ENCODE data around the gene NOPCHAP1.
A peak's percentile ranks its signal among the peaks of the same experiment; 100 is the strongest.
"Not testable (repeated sequence)": the region's sequence is repeated elsewhere in the genome, so short reads cannot be mapped to it uniquely, and the experiment has no call there.

Gene NOPCHAP1, protein sequence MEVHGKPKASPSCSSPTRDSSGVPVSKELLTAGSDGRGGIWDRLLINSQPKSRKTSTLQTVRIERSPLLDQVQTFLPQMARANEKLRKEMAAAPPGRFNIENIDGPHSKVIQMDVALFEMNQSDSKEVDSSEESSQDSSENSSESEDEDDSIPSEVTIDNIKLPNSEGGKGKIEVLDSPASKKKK

DNA sequence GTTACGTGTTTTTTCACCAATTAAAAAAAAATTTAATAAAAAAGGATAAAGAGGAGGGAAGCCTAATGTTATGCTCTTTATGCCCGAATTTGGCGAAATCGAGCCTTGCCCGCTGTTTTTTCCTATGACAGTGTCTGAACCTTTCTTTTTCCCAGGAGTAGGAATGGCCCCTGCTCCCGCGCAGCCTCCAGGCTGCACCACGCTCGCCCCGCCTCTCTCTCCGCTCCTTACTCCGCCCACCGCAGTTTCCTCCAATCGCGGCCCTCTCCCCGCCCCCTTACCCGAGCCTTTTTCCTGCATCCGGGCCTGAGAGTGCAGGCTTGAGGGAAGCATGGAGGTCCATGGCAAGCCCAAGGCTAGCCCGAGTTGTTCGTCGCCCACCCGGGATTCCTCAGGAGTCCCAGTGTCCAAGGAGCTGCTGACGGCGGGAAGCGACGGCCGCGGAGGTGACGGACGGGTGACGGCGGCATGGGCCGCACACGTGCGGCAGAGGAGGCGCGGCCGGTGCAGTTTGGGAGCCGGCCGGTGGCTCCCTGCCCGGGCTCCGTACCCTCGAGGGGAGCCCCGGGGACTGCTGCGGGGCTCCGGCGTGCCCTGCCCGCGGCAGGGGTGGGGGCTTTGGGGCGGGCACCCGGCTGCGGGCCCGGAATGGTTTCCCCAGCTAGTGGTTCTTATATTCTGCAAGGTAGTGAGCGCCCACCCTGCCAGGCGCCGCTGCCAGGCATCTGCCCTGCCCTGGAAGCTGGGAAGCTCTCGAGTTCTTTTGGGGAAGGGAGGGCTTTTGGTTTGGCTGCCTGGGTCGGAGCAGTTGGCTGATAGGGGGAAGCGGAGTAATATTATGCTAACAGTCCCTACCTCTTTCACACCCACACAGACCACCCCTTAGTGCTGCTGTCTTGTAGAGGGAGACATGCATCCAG, at the start of gene NOPCHAP1:
Gene NOPCHAP1, plus strand, starts transcription at position 295 of the 920 bp plus-strand sequence. Its CDS starts 37 bp downstream, at position 332.
- DNase-seq = peak; percentile 87

DNA sequence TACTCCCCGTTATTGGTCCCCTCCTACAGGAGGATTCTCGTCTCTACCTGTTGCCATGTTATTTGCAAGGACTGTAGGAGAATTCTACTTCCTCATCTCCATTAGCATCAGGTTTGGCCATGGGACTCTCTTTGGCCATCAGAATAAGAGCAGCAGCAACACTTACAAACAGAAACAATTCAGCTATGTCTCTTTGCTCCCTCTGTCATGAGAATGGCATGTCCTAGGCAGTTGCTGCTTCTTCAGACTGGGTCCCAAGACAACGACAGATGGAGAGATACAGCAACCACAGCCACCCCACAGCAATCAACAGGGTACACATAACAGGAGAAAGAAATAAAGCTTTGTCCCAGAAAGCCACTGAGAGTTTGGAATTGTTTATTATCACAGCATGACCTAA, 47.7 kb upstream of the NOPCHAP1 start:
- no peak for DNase-seq

DNA sequence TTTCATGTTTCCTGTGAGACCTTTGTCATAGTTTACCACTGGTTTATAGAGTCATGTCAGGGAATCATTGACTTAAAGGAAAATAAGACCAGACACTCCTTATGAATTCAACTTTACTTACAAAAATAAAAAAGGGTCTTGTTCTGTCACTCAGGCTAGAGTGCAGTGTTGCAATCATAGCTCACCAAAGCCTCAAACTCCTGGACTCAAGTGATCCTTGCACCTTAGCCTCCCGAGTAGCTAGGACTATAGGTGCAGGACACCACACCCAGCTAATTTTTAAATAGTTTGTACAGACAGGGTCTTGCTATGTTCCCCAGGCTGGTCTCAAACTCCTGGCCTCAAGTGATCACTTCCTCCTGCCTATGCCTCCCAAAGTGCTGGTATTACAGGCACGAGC, 47.0 kb upstream of the NOPCHAP1 start:
- no peak for DNase-seq

DNA sequence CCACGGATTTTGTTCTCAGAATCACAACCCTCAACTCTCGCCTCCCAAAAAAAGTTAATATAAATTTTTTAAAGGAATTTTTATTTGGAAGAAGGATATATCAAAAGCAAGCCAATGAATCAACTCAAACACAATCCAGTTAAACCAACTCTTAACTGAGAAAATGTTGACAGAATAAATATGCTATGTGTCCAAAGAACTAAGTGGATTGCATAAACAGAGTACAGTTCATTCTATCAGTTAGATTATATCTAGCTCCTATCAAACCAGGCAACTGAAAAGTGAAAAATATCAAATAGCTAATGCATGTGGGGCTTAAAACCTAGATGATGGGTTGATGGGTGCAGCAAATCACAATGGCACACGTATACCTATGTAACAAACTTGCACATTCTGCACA, 44.7 kb upstream of the NOPCHAP1 start:
- no peak for DNase-seq

DNA sequence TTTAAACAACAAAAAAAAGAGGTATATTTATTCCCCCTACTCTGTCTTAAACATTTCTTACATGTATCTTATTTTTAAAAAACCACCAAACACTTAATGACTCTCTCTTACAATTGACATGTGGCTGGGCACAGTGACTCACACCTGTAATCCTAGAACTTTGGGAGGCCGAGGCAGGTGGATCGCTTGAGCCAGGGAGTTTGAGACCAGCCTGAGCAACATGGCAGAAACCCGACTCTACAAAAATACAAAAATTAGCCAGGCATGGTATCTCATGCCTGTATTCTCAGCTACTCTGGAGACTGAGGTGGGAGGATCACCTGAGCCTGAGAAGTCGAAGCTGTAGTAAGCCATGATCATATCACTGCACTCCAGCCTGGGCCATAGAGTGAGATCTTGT, 44.0 kb upstream of the NOPCHAP1 start:
- DNase-seq = no peak

DNA sequence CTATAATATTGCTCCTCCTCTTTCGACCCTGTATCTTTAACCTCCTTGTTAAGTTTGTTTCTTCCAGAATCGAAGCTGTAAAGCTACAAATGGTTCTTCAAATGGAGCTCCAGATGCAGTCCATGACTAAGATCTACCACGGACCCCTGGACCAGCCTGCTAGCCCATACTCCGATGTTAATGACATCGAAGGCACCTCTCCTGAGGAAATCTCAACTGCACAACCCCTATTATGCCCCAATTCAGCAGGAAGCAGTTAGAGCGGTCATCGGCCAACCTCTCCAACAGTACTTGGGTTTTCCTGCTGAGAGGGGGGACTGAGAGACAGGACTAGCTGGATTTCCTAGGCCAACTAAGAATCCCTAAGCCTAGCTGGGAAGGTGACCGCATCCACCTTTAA, 42.7 kb upstream of the NOPCHAP1 start:
- not testable (repeated sequence) for DNase-seq

DNA sequence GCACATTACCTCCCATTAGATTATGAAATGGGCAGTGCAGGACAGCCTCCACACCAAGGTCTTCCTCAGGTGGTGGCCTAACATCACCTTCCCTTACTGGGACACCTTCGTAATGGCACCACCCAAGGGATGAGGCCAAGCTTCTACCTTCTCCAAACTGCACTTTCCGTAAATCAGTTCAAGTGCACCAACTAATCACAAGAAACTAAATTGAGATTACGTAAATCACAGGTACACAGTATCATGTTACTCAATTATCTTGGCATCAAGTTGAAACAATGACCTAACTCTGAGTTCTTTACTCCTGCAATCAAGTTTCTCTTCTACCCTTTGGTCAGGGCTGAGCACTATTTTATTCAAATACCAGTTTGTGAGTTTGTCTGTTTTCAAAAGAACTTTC, 41.9 kb upstream of the NOPCHAP1 start:
- no peak for DNase-seq

DNA sequence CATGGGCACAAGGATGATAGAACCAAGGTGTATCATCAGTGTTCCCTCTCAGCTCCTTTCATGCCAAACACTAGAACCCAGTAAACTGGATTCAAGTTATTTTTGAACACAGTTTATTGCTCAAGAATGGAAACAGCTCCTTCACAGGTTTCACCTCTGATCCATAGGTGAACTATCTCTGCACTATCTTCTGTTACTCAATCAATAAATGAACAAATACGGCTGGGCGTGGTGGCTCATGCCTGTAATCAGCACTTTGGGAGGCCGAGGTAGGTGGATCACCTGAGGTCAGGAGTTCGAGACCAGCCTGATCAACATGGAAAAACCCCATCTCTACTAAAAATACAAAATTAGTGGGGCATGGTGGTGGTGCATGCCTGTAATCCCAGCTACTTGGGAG, 37.4 kb upstream of the NOPCHAP1 start:
- not testable (repeated sequence) for DNase-seq

DNA sequence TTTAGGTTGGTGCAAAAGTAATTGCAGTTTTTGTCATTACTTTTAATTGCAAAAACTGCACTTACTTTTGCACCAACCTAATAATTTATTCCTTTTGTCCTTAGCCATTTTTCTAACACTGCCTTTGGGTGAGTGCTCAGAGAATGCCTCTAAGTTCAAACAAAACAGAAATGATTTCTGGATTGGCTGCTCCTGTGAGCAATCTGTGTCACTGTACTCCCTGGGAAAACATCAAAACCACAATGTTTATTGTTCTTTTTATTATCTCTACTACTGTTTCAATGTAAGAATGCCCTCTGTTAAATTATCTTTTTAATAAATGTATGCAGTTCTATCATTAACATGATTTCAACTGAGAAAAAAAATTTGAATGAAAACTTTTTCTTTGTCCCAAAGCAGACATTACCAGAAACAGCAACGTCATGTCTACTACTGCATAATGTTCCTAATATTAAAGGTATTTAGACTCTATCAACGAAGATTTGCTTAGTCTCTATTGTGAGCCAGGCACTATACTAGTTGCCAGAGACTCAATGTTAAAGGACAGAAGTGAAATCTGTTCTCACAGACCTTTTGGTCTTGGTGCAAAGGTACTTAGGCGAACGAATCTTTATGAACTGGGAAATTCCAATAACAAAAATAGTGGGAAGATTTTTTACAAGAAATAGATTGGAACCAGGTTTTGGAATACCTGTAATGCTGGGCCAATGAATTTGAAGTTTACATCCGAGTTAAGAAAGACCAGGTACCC, 34.2 kb upstream of the NOPCHAP1 start:
- no peak for DNase-seq

DNA sequence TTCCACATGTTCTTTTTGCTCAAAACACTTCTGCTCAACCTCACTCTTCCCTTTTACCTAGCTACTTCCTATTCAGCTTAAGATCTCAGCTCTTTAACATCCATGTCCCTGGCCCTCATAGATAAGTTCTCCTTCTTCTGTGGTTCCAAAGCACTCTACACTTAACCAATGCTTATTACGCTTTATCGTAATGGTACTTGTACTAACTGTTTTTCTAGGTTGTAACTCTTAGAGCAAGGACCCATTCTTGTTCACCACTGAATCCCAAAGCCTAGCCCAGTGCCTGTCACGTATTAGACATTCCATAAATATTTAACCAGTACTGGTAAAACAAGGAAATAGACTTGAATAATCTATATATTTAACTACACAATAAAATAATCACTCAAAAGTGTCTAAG, 33.3 kb upstream of the NOPCHAP1 start:
- DNase-seq = no peak

DNA sequence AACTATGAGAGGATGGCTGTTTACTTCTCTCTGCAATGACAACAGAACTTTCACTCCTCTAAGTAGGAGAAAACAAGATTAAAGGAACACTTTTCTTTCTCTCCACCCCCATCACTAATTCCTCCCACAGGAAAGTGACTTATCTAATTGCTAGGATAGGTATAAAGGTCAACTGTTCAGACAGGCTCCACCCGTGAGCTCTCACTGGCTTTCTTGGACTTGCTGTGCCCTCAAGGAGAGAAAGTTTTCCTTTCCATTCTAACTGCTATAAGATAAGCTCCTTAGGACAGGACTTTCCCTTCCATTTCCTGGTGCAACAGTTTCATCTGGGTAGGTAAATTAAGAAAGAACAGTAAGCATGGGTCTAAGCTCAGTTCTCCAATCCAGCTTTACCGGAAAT, 32.8 kb upstream of the NOPCHAP1 start:
- no peak for DNase-seq

DNA sequence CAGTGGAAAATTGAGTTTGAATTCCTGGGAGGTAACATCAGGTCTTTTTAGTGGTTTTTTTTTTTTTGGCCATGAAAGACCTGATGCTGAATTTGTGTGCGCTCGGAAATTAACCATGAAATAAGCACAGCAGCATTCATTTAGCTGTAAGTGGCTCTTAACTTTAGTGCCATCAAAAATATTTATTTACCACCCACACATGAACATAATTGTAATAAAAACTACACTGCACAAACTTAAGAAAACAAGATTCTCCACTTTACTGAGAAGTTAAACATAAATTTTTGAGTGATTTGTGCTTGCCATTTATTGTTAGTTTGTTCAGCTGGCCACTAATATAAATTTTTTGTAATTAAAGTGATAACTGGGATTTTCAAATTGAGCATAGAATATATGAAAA, 30.4 kb upstream of the NOPCHAP1 start:
- DNase-seq = no peak

DNA sequence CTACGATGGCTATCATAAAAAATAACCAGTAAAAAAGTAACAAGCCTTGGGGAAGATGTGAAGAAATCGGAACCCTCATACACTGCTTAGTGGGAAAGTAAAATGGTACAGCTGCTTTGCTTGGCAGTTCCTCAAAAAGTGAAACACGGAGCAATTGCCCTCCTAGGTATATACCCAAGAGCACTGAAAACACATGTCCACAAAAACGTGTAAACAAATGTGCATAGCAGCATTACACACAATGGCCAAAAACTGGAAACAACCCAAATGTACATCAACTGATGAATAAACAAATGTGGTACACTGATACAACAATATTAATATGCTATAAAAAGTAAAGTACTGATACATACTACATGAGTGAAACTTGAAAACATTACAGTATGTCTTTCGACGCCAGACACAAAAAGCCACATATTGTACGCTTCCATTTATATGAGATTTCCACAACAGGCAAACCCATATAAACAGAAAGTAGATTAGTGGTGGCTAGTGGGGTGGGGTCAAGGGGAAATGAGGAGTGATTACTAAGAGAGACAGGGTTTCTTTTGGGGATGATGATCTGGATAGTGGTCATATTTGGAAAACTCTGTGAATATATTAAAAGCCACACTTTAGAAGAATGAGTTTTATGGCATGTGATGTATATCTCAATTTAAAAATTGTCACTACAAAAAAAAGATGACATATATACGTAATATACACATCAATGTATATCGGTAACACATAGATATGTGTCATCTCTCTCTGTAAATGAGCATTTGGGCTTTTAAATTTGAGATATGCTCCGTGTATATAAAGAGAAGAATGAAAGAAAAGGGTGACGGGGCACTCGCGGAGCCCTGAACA, 29.0 kb upstream of the NOPCHAP1 start:
- no peak for DNase-seq

DNA sequence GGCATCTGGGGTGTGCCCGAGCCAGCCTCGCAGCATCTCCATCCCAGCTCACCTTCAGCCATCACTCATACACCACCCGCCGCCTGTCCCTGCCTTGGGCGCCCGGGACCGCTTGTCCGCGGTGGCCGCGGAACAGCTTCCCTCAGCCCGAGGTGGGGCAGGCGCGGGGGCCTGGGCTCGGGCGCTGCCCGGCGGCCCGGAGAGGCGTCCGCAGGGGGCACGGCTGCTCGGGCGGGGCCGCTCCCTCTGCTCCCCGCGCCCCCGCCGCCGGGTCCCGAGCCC, 28.5 kb upstream of the NOPCHAP1 start:
- no peak for DNase-seq

DNA sequence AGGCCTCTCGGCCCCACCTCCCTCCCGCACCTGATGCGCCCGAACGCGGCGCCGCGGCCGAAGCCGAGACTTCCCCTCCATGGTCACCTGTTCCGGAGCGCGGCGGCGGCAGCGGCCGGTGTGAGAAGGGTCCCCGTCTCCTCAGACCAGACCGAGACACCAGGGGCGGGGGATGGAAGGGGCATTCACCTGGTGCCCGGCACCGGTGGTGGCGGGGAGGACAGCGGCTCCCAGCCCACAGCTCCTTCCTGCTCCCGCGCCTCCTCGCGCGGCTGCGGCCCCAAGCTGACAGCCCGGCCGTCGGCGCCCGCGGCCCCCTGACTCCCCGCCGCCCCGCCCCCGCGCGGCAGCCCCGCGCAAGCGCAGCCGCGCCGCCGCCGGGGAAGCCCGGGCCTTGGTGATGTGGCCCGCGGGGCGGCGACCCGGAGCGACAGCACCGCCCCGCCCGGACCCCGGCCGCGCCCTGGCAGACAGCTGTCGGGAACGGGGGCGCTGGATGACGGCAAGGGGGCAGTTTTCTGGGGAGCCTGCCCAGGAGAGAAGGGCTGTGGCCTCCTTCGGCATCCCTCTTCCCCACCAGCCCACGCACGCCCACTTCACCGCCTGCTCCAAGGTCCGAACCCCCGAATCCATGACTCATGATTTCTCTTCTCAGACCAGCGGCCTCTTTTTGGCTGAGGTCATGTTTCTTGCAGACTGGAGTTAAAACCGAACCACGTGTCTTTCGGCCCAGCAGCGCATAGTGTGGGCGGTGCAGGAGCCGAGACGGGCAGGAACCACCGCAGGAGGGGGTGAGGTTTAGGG, 27.9 kb upstream of the NOPCHAP1 start, which contains the start of gene SLC41A2:
Gene SLC41A2, minus strand, starts transcription at position 290 of the 804 bp plus-strand sequence. CDS start 29,763 bp downstream, outside the sequence.
- DNase-seq = peak; percentile 72

DNA sequence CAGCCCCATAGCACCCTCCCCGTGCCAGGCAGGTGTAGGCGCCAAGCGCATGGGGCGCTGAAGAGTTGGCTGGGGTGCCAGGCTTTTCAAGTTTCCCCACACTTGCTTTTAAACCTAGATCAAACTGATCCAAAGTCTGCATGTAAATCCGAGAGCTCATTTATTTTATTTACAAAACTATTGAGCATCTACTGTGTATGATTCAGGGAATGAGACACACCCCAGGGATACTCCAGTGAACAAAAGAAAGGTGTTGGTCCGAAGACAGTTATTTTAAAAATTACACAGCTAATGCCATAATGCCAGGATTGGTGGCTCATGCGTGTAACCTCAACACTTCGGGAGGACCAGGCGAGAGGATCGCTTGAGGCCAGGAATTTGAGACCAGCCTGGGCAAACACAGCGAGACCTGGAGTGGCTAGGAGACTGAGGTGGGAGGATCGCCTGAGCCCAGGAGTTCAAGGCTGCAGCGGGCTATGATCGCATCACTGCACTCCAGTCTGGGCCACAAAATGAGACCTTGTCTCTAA, 27.2 kb upstream of the NOPCHAP1 start:
- no peak for DNase-seq

DNA sequence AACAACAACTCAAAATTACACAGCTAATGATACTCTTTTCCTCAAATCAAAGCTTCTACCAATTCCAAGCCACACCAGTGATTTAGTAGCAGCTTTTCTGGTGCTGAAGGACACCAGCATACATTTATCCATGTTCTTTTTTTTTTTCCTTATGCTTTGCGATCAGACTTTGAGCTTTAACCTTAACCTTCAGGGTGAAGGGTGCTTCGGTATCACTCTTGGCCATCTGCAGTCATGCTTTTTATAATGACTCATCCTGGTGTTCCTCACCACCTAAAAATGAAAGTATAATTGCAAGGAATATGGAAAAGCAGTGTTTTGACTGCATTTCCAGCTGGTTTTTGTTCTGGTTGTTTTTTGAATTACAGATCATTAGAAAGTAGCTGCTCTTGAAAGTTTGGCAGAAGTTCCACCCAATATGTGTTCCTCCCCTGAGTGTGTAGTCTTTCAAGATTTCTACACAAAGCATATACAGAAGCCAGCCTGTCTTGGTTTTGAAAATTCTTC, 26.7 kb upstream of the NOPCHAP1 start:
- no peak for DNase-seq

DNA sequence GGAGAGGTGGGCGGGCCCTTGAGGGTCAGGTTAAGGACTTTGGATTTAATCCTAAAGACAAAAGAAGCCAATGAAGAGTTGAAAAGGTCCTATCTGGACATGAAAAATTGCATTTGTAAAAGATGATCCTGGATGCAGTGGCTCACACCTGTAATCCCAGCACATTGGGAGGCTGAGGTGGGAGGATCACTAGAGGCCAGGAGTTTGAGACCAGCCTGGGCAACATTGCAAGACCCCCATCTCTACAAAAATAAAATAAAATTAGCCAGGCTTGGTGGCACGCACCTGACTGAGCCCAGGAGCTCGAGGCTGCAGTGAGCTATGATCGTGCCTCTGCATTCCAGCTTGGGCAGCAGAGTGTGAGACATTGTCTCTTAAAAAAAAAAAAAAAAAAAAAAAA, 25.7 kb upstream of the NOPCHAP1 start:
- no peak for DNase-seq

DNA sequence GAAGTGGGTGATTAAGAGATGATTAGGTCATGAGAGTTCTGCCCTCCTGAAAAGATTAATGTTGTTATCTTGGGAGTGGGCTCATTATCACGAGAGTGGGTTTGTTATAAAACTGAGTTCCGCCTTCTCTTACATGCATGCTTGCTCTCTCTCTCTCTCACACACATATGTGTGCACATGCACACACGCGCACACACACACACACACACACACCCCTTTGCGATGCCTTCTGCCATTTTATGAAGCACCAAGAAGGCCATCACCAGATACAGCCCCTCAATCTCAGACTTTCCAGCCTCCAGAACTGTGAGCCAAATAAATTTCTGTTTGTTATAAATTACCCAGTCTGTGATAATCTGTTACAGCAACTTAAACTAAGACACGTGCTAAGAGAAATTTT, 22.4 kb upstream of the NOPCHAP1 start:
- DNase-seq = no peak

DNA sequence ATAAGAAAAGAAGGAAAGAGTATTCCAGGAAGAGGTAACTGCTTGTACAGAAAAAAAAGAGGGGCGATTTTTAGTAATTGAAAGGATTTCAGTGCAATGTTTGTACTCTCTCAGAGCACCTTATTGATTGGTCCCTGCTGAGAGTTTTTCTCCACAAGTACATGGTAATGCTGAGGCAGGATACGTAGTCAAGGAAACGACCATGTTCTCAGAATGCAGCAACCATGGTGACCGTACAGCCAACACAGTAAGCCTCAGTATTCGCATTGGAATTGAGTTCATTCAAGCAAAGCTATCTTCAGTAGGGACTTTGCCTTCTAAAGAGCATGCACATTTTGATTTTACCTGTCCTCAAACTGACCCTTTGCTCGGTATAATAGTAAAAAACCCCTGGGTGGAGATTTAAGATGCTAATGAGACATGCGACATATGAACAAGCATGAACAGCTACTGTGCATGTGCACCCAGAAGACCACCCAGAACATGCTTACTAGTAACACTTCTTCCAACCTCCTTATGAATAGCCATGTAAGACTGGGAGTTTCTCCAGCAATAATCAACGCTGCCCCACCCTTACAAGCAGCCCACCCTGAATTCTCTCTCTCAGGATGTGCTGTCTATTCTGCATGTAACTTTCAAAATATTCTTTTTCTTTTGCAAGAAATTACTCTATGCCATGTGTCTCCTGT, 21.8 kb upstream of the NOPCHAP1 start:
- peak; percentile 65 for DNase-seq

DNA sequence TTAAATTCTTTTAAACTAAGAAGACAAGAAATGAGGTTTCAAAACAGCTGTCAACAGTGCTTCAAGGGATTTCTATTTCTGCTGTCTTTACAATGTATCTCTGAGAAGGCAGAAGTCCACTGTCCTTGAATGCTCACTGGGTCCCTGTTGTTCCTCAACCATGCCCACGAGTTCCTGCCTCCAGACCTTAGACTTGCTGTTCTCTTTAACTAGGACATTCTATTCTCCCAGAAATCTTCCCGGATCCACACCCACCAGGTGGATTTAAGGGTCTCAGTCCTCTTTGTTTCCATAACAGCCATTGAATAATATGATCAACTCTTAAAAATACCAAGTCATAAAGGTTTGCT, 21.3 kb upstream of the NOPCHAP1 start:
- DNase-seq = no peak

Measured in NCI-H1092 (cell line).